Measurements from ENCODE around the gene OR52E2. TPM values are rescaled to one million over a fixed set of nuclear protein-coding genes. Genes with fewer than 3 reads are reported as not detected.

The OR52E2 gene
- total RNA-seq (not detected), polyA plus RNA-seq (not detected)
- long read RNA-seq, donor 1: 0 reads
- long read RNA-seq, donor 2: 0 reads
- long read RNA-seq, donor 3: 0 reads

DNA sequence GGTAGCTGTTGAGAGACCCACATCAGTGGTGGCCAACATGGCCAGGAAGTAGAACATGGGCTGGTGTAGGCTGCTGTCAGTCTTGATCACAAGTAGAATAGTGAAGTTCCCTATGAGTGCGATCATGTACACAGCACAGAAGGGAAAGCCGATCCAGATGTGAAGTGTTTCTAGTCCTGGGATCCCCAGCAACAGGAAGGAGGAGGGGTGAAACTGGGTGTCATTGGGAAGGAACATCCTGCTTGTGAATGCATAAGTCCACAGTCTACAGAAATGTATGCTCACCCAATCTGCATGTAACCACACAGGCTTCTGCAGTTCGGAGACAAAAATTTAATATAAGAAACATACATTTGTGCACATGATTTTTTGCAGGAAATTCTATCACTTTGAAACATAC, at the start of gene OR52E2:
Gene OR52E2, minus strand, starts transcription at position 237 of the 400 bp plus-strand sequence. Its CDS starts 0 bp downstream, at position 237.
- Histone ChIP-seq H3K9me3 (no peaks in the 10 kb centered on the region), H3K27ac (no peak within 1 kb of the TSS), H3K36me3 (no peaks in the 10 kb centered on the region), H3K27me3 (peaks cover 0 to 4% (median 0%) of the 10 kb centered on the region in 7 donors), H3K4me1 (no peaks in the 10 kb centered on the region), H3K4me3 (no peak within 1 kb of the TSS)
- TF ChIP-seq, protein P1, sequence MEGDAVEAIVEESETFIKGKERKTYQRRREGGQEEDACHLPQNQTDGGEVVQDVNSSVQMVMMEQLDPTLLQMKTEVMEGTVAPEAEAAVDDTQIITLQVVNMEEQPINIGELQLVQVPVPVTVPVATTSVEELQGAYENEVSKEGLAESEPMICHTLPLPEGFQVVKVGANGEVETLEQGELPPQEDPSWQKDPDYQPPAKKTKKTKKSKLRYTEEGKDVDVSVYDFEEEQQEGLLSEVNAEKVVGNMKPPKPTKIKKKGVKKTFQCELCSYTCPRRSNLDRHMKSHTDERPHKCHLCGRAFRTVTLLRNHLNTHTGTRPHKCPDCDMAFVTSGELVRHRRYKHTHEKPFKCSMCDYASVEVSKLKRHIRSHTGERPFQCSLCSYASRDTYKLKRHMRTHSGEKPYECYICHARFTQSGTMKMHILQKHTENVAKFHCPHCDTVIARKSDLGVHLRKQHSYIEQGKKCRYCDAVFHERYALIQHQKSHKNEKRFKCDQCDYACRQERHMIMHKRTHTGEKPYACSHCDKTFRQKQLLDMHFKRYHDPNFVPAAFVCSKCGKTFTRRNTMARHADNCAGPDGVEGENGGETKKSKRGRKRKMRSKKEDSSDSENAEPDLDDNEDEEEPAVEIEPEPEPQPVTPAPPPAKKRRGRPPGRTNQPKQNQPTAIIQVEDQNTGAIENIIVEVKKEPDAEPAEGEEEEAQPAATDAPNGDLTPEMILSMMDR (IDR thresholded peaks at IDR 0.05): no peak
- DNase-seq (no peak), ATAC-seq (no peak)
- 77 to 85% methylated on average over 3 of the region's 3 CpGs for WGBS, 2 donors
- intact Hi-C loops (cut with DNase I): no loop called here

DNA sequence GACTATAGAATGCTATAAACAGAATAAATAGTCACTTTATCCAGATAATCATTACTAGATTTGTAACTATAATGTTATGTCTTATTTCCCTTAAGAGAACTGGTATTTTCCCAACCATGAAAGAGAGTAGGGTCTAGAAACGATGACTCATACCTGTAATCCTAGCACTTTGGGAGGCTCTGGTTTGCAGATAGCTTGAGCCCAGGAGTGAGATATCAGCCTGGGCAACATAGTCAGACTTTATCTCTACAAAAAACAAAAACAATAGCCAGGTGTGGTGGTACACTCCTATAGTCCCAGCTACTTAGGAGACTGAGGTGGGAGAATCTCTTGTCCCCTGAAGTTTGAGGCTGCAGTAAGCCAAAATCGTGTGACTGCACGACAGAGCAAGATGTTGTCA, 47.9 kb upstream of the OR52E2 start:
- H3K36me3 ChIP-seq: no peaks in the 10 kb centered on the region
- 48 to 49% methylated on average over 3 of the region's 3 CpGs for WGBS, 2 donors
- DNase-seq: no peak
- TF ChIP-seq, protein P1 (IDR thresholded peaks at IDR 0.05): no peak
- peaks cover 0 to 4% (median 0%) of the 10 kb centered on the region in 7 donors for H3K27me3 ChIP-seq
- no peak for ATAC-seq
- intact Hi-C loops (cut with DNase I): no loop called here
- no peak overlapping the region for H3K27ac ChIP-seq
- H3K4me3 ChIP-seq: no peak overlapping the region
- H3K4me1 ChIP-seq: no peaks in the 10 kb centered on the region
- no peaks in the 10 kb centered on the region for H3K9me3 ChIP-seq

DNA sequence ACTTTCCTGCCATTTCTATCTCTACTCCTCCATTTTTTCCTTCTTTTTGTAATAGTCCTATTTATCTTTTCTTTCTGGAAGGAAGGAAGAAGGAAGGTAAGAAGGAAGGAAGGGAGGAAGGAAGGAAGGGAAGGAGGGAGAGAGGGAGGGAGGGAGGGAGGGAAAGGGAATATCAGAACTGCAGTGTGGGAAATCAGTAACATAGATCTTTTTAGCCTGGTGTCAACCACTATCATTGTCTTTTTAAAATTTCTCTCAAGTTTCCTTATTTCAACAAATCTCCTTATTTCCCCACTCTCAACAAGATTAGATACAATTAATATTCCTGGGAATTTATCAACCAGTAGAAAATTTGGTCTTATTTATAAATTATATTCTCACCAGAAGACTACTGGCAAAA, 43.6 kb upstream of the OR52E2 start:
- TF ChIP-seq, protein P1 (IDR thresholded peaks at IDR 0.05): no peak
- Histone ChIP-seq H3K36me3 (no peaks in the 10 kb centered on the region), H3K27ac (no peak overlapping the region), H3K27me3 (peaks cover 0 to 4% (median 0%) of the 10 kb centered on the region in 7 donors), H3K4me1 (no peaks in the 10 kb centered on the region), H3K9me3 (no peaks in the 10 kb centered on the region), H3K4me3 (no peak overlapping the region)
- DNase-seq (no peak), ATAC-seq (no peak)
- intact Hi-C loops (cut with DNase I): no loop called here

DNA sequence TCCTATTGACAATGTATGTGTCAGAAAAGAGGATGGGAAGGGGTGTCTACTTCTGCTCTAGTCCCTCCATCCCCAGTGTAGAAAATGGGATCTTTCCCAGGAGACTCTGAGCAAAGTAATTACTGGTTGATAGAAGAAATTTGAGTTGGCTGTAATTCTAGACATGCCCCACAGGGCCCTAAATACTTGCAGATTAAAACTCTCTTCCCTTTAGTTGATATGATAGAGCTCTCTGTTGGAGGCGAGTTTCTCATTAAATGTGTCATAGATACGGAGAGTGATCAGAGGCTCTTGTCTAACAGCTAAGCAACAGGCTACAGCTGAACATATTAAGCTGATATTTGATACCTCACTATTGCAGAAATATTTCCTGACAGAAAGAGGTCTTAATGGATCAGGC, 42.8 kb upstream of the OR52E2 start:
- 29 to 34% methylated on average over 2 of the region's 2 CpGs for WGBS, 2 donors
- DNase-seq: no peak
- H3K27me3 ChIP-seq: peaks cover 0 to 4% (median 0%) of the 10 kb centered on the region in 7 donors
- no peak overlapping the region for H3K27ac ChIP-seq
- H3K4me3 ChIP-seq: no peak overlapping the region
- no peaks in the 10 kb centered on the region for H3K4me1 ChIP-seq
- no peaks in the 10 kb centered on the region for H3K9me3 ChIP-seq
- TF ChIP-seq, protein P1 (IDR thresholded peaks at IDR 0.05): no peak
- intact Hi-C loops (cut with DNase I): no loop called here
- H3K36me3 ChIP-seq: no peaks in the 10 kb centered on the region
- no peak for ATAC-seq

All from heart right ventricle (tissue), 16 donors.